GM12878 (cell line): ENCODE data around the gene EEF2K.

Experiments used
- HDGF ChIP-seq: fragments of 450-650 bp; IDR thresholded peaks from 2 replicates; pipeline ENCODE4 v1.6.1; 2016; ENCODE audit warnings: antibody characterized with exemption
- MYC ChIP-seq: IDR thresholded peaks from 2 replicates; pipeline ENCODE4 v1.6.1; 2011; ENCODE audit warnings: mild to moderate bottlenecking, low read length, moderate library complexity, inconsistent platforms; ENCODE audit not compliant: insufficient read depth, insufficient replicate concordance, insufficient read length, severe bottlenecking
- POLR2A ChIP-seq: IDR thresholded peaks from 2 replicates; pipeline ENCODE4 v1.6.1; 2011; ENCODE audit warnings: low read depth, mild to moderate bottlenecking, low read length
- TF ChIP-seq, protein P1 (sequence below): IDR thresholded peaks from 2 replicates; pipeline ENCODE4 v1.6.1; 2012; ENCODE audit warnings: mild to moderate bottlenecking, low read depth, low read length
- TF ChIP-seq, protein P2 (sequence below), 3 experiments: IDR thresholded peaks in 2 of 3; conservative IDR thresholded peaks in 1 of 3; 2 replicates each; pipeline ENCODE4 v1.5.1; 2011; ENCODE audit warnings: low read depth in 3 of 3, low read length in 3 of 3, mild to moderate bottlenecking in 3 of 3, control low read depth in 2 of 3, moderate library complexity in 2 of 3, inconsistent platforms in 1 of 3, mixed read lengths in 1 of 3; ENCODE audit not compliant: control insufficient read depth in 2 of 3, insufficient read depth in 1 of 3; ENCODE audit errors: extremely low read depth in 1 of 3

DNA sequence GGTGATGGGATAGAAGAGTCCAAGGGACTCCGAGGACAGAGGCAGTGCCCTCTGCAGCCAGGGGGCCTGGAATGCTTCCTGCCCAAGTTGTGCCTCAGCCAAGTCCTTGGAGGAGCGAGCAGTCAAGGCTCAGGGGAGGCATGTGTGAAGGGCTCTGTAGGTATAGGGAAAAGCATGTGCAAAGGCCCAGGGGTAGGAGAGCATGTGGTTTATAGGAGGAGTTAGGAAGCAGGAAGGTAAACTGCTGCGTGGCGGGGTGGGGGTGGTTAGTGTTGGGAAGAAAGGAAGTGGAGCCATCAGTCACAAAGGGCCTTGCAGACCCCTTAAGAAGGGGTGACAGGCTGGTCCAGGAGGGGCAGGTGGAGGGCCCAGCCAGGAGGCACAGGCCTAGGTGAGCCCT lies 98.3 kb downstream of the EEF2K start:
- TF ChIP-seq, protein P1, sequence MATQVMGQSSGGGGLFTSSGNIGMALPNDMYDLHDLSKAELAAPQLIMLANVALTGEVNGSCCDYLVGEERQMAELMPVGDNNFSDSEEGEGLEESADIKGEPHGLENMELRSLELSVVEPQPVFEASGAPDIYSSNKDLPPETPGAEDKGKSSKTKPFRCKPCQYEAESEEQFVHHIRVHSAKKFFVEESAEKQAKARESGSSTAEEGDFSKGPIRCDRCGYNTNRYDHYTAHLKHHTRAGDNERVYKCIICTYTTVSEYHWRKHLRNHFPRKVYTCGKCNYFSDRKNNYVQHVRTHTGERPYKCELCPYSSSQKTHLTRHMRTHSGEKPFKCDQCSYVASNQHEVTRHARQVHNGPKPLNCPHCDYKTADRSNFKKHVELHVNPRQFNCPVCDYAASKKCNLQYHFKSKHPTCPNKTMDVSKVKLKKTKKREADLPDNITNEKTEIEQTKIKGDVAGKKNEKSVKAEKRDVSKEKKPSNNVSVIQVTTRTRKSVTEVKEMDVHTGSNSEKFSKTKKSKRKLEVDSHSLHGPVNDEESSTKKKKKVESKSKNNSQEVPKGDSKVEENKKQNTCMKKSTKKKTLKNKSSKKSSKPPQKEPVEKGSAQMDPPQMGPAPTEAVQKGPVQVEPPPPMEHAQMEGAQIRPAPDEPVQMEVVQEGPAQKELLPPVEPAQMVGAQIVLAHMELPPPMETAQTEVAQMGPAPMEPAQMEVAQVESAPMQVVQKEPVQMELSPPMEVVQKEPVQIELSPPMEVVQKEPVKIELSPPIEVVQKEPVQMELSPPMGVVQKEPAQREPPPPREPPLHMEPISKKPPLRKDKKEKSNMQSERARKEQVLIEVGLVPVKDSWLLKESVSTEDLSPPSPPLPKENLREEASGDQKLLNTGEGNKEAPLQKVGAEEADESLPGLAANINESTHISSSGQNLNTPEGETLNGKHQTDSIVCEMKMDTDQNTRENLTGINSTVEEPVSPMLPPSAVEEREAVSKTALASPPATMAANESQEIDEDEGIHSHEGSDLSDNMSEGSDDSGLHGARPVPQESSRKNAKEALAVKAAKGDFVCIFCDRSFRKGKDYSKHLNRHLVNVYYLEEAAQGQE = no peak
- TF ChIP-seq HDGF = no peak
- TF ChIP-seq MYC = no peak
- TF ChIP-seq POLR2A = no peak
- TF ChIP-seq, protein P2, sequence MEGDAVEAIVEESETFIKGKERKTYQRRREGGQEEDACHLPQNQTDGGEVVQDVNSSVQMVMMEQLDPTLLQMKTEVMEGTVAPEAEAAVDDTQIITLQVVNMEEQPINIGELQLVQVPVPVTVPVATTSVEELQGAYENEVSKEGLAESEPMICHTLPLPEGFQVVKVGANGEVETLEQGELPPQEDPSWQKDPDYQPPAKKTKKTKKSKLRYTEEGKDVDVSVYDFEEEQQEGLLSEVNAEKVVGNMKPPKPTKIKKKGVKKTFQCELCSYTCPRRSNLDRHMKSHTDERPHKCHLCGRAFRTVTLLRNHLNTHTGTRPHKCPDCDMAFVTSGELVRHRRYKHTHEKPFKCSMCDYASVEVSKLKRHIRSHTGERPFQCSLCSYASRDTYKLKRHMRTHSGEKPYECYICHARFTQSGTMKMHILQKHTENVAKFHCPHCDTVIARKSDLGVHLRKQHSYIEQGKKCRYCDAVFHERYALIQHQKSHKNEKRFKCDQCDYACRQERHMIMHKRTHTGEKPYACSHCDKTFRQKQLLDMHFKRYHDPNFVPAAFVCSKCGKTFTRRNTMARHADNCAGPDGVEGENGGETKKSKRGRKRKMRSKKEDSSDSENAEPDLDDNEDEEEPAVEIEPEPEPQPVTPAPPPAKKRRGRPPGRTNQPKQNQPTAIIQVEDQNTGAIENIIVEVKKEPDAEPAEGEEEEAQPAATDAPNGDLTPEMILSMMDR (IDR thresholded peaks at IDR 0.05 in 2 of 3, conservative IDR thresholded peaks at IDR 0.05 in 1 of 3; ENCODE audit: control insufficient read depth in 2 of 3, extremely low read depth in 1 of 3, insufficient read depth in 1 of 3, low read depth in 3 of 3, low read length in 3 of 3) = no peak
